Globus pallidus (tissue), 1 donor: ENCODE data around the gene SPATA17.
"Not testable (repeated sequence)": the region's sequence is repeated elsewhere in the genome, so short reads cannot be mapped to it uniquely, and the experiment has no call there.

ENCODE experiments used
- DNase-seq: peaks from one replicate; pipeline ENCODE4 v3.0.0-alpha.2; 2015; ENCODE audit warnings: low spot score

SPATA17 gene, protein sequence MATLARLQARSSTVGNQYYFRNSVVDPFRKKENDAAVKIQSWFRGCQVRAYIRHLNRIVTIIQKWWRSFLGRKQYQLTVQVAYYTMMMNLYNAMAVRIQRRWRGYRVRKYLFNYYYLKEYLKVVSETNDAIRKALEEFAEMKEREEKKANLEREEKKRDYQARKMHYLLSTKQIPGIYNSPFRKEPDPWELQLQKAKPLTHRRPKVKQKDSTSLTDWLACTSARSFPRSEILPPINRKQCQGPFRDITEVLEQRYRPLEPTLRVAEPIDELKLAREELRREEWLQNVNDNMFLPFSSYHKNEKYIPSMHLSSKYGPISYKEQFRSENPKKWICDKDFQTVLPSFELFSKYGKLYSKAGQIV

DNA sequence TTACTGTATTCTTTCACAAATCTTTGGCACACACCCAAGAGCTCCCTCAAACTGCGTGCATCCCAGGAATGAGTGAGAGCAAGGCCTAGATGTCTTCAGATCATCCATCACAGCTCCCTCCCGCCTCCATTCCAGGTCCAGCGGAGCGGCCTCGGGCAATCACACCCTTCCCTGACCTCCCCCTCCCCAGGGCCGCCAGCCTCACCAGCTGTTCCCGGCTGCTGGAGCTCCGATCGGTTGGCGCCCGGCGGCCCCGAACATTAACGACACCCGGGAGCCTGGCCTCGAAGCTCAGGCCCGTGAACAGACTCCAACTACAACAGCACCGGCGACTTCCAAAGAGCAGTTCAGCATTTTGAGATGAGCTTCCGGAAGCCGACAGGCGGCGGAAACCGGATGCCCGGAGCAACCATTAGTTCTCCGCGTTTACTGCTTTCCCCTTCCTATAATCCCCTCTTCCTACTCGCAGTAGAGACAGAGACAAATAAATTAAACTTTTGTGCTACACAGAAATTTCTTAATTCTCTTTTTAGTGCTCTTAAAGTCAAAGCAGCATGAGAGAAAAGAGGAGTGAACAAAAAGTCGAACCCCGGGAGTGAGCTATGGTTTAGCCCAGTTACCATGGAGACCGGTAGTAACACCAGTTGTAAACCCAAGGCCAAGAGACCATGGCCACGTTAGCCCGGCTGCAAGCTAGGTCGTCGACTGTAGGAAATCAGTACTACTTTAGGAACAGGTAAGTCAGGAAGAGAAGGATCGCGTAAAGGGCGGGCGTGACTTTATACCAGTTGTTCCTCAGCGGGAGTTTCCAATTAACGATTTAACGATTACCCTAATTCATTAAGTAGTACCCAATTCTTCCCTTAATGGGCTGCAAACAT, at the start of gene SPATA17, which contains the start of gene GPATCH2:
Gene SPATA17, plus strand, starts transcription at position 634 of the 881 bp plus-strand sequence. Its CDS starts 35 bp downstream, at position 669.
Gene GPATCH2, minus strand, starts transcription at position 380 of the 881 bp plus-strand sequence. Its CDS starts 119 bp downstream, at position 261.
- peak; percentile 79 for DNase-seq

DNA sequence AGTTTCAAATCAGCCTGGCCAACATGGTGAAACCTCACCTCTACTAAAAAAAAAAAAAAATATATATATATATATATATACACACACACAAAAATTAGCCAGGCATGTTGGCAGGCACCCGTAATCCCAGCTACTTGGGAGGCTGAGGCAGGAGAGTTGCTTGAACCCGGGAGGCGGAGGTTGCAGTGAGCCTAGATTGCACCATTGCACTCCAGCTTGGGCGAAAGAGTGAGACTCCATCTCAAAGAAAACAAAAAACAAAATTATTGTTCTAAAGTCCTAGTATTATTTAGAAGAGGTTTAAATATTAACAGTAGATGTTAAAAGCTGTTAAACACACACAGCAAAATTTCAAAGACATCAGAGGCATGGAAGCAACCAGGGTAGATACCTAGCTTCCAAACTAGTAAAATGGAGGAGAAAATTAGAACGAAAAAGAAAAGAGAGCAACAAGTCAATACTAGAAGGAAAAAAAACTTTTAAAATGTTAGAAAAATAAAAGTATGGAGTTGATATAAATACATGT, 46.8 kb upstream of the SPATA17 start:
- DNase-seq = not testable (repeated sequence)

DNA sequence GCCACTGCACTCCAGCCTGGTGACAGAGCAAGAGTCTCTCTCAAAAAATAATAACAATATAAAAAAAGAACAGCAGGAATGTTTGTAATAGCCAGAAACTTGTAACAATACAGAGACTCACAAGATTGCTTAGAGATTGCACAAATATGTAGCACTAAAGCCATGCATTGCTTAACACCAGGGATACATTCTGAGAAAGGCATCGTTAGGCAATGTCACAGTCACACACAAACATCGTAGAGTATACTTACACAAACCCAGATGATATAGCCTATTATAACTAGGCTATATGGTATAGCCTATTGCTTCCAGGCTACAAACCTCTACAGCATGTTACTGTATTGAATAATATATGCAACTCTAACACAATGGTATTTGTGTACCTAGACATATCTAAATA, 45.6 kb upstream of the SPATA17 start:
- no peak for DNase-seq

DNA sequence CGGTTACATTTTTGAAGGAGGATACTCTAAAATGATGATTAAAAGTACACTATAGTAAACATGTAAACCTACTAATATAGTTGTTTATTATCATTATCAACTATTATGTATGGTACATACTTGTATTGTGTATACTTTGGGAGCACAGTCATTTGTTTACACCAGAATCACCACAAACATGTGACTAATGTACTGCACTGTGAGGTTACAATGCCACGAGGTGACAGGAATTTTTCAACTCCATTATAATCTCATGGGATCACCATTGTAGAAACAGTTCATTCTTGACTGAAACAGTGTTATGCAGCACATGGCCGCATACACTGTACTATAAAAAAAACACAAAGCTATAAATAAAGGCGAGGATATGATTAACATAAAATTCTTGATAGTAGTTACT, 44.6 kb upstream of the SPATA17 start:
- no peak for DNase-seq

DNA sequence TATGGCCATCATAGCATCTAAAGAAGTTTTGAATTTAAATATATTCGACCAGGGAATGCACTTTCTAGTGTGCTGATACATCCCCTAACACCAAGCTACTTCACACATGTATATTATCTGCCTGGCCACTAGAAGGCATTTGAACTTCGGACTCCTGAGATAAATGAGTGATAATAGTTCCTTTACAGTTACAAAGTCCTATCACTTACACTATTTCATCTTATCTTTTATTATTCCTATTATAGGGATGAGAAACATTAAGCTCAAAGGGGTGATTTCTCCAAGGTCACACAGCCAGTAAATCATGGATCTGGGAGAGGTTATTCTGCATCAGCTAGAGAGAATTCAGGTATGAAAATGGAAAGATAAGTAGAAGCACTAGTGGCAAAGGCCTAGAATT, 40.5 kb upstream of the SPATA17 start:
- no peak for DNase-seq

DNA sequence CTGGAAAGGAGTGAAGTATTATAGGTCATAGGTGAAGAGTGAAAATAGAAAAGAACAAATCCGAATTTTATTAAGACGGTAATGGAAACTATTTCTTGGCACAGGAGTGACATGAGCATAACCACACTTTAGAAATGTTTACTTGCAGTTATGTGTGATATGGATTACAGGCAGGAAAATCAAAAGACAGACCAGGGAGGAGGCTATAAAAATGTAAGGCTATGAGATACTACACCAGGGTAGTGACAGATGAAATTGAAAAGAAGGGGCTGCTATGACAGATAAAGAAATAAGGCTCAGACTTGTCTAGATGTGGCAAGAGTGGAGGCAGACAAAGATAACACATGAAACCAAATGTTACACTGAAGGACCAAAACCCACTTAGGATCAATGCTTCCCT, 32.0 kb upstream of the SPATA17 start:
- no peak for DNase-seq

DNA sequence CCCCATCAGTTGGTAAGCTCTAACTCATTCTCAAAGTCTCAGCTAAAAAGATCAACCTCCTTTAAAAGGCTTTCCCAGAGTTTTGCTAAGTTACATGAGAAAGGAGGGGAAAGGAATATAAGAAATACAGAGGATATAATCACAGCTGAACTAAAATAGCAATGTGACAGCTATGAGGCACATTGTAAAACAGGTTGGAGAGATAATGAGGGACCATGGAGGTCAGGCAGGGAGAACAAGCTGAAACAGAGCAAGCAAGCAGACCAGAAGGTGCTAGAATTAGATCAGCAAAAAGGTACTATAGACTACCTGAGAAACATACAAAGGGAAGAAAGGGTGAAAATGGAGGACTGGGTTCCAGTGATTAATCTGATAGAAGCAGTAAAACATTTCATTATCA, 28.8 kb upstream of the SPATA17 start:
- no peak for DNase-seq

DNA sequence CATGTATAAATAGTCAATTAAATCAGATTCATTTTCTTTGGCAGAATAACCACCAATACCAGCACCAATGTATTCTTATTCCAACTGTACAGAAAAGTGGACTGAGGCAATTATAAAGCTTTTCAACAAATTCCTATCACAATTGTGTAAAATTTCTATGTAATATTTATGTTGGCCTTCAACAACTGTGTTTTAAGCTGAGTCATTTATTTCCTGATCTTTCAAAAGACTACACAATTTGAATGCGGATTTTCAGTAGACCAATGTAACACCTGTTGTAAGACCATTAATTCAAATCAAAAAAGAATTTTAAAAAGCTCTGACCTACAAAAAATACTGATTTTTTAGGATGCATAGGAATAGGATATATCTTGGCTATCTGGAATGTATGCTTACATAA, 25.8 kb upstream of the SPATA17 start:
- no peak for DNase-seq

DNA sequence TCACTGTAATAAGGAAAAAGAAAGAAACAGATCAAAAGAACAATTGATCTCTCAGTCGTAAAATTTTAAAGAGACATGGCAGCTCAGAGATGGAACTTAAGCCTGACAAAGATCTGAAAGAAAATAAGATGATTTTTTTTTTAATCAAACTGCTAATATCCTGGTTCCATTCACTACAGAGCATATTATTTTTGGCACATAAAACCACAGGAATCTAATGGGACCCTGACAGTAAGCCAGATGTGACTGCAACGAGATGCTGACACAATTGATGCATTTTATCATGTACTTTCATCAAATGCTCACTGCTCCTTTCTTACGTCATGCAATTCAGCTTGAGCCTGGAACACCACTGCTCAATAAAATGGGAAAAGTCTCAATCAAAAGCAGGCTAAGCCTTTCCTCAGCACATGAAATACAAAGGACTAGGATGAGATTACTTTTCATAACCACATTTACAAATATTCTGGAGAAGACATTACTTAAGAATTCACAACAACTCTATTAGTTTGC, 16.9 kb upstream of the SPATA17 start:
- DNase-seq = no peak

DNA sequence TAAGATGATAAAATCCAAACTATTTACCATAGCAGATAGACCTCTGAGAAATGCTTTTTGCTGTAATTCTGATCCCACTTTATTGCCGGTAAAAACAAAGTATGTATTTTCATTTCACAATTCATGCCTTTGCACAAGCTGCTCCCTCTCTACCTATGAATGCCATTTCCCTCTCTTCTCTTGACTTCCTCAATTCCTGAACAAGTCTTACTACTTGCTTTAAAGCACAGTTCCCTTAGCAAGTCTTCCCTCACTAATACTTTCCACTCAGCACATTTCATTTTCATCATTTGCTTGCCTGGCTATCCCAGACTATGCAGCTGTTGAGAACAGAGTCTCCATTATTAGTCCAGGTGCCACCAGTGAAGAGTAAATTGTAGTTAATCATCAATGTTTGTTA, 14.0 kb upstream of the SPATA17 start:
- DNase-seq = no peak

DNA sequence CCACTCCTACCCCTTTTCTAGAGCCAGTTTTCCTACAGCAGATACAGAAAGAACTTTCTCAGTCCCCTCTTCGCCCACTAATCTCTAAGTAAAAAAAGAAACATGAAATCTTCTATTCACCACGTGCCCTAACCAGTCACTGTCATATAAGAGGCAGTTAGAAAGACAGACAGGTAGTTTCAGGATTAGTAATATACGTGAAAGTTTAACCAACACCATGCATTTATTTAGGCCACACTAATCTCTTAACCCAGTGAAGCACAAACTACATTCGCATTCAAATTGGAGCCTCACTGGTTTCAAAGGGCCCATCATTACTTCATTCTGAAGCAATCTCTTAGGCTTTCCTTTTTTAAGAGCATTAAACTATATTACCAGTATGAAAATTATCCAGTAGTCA, 10.3 kb upstream of the SPATA17 start:
- DNase-seq = no peak

DNA sequence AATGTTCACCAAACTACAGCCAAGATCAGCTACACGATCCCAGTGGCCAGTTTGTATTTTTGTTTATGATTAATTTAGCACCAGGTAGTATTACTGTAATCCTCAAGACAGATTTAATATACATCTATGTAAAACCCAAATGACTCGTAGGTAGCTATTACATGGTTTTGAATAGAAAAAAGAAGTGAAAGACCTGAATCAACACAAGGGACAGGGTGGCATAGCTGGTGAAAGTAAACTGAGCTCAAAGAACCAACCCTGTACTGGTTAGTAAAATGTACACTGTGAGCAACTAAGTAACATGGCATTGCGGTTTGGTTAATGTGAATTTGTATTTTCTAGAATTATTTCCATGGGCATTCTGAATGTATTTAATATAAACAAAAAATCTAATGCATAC, 9.1 kb upstream of the SPATA17 start:
- DNase-seq = no peak

DNA sequence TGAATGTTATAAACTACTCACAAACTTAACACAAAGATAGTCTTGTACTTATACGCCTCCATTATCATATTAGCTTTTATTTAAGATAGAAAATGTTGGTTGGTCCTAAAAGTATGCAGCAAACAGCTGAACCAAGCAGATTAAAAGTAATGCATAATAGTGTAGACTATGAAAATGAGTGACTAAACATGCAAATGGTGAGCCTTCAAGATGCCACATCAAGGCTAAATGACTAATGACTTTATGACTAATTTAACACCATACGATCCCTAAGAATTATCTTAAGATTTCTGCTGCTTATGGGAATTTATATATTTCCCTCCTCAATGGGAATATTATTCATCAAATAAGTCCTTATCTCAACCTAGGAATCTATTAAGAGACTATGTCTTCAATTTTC, 4.8 kb upstream of the SPATA17 start:
- no peak for DNase-seq

DNA sequence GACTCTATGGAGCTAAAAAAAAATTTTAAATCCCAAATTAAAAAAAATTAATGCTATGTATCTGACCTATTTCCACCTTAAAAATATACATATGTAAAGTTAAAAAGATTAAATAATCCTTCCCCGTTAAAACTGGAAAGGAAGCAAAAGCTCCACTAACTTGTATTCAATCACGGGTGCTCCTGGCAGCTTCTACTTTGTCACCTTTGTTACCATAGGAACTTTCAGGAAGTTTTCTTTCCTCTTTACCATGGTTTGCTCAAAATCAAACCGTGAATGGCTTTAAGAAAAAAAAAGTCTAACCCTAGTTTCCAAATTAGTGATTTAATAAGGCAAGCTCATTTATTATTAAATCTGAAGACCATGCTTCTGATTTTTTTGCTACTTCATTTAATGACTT, 3.7 kb upstream of the SPATA17 start:
- DNase-seq = no peak

DNA sequence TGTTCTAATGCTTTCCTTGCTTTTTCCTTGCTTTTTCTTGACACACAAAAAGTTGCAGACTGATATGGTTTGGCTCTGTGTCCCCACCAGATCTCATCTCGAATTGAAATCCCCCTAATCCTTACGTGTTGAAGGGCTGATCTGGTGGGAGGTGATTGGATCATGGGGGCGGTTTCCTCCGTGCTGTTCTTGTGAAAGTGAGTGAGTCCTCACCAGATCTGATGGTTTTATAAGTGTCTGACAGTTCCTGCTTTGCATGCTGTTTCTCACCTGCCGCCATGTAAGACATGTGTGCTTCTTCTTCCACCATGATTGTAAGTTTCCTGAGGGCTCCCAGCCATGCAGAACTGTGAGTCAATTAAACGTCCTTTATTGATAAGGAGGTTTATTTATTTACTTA, 11.3 kb downstream of the SPATA17 start:
- DNase-seq = no peak

DNA sequence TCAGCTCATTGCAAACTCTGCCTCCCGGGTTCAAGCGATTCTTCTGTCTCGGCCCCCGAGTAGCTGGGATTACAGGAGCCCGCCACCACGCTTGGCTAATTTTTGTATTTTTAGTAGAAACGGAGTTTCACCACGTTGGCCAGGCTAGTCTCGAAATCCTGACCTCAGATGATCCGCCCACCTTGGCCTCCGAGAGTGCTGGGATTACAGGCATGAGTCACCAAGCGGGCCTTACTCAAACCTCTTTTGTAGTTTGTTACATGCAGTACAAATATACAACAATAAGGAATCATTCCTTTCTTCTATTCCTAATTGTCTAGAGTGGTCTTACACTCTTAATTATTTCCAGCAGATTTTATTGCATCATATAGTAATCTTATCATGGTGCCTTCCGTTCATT, 16.6 kb downstream of the SPATA17 start:
- no peak for DNase-seq

DNA sequence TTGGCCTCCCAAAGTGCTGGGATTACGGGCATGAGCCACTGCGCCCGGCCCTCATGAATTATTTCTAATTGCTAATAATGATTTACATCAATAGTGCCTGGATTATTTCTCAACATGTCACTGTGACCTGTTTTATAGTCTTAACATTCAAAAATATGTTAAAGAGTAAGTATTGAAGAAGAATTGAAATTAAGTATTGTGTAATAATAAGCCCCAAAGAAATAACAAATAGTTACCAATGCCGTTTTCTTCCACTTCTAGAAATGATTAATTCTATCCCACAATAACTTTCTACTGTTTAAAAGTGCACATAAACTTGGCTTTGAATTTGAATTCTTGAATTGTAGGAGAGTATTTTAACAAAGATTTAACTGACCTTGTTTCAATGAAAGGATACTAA, 19.5 kb downstream of the SPATA17 start:
- DNase-seq = no peak

DNA sequence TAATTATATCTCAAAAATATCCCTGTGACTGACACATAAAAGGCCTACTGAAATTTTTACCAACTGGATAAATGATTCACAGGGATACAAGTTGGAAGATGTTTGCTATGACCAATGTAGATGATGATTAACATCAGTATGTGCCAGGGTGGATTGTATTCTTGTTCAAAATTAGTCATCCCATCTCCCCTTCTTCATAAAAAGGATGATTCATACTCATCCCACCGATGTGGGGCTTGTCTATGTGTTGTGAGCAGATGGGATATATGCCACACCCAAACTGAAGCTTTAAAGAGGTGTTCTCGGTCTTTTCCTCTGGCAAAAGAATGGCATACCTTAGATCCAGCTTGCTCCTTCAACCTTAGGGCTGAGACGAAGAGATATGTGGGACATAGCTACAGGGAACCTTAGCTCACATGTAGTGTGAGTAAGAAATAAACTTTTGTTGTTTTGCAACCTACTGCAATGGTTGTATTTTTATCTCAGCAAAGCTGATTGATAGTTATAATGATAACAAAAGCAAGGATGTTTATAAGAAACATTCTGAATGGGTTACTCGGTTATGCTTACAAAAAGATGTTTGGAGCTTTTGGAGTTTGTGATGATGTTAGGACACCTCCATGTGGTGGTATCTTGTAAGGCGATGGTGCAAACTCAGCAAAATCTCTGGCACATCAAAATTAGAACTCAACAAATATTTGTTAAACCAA, 29.4 kb downstream of the SPATA17 start:
- no peak for DNase-seq

DNA sequence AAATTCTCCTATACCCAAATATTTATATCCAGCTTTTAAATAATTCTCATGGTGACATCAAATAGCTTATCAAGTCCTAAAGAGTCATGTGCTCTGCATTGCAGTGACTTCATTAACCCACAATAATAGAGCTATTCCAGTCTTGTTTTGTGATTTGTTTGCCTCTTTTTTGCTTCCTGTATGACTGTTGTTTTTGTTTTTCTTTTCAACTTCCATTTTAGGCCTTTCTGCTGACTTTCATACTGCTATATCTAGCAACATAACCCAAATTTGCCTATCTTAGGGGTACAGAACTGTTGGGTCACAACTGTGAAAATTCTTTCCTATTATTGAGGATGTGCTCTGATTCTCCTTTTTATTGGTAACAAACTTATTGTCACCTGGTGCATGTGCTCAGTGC, 30.3 kb downstream of the SPATA17 start:
- no peak for DNase-seq

DNA sequence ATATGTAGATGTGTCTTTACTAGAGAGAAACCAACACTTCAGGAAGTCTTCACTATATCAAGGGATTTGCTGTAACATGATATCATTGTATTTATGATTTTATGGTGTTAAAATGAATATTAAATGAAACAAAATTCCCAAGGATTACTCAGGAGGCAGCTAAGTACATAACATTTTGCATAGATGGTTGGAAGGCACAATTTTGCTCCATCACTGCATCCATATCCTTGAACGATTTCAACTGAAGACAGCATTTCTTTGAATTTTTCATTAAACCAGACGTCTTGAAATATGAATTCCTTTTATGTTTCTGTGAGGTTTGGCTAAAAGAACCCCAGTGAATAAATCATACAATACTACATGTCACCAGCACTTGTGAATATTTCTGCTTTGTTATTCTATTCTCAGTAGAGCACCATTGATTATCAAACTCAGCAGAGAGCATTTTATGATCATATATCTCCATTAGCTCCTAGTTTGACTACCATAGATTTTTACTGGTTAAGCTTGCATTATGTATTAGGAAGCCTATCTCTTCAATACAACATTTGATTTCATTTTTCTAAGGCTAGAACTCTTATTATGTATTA, 37.3 kb downstream of the SPATA17 start:
- no peak for DNase-seq

DNA sequence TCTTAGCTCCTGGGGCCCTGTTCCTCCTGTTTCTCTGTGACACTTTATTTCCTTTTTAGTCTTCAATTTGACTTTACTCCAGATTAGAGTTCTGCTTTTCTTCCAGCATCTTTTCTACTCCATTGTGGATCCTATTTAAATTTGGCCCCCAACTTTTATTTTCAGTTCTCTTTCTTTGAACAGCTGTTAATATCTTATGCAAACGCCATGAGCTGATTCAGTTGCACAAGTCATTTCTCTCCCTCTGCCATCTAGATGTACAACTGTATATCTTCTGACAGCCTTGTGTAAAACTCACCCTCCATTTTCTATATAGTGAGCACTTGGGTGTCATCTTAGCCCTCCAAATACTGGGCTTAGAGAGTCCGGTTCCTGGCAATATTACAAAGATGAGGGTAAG, 42.2 kb downstream of the SPATA17 start:
- peak; percentile 22 for DNase-seq
